GM18870 (cell line): ENCODE data around the gene ERMN.
A peak's percentile ranks its signal among the peaks of the same experiment; 100 is the strongest.
"Not testable (repeated sequence)": the region's sequence is repeated elsewhere in the genome, so short reads cannot be mapped to it uniquely, and the experiment has no call there.

Source experiments
- ATAC-seq: cut with Tn5 transposase; IDR thresholded peaks from one replicate; pipeline ENCODE4 v1.9.1; 2021; ENCODE audit warnings: moderate library complexity; ENCODE audit not compliant: unreplicated experiment

ERMN gene

DNA sequence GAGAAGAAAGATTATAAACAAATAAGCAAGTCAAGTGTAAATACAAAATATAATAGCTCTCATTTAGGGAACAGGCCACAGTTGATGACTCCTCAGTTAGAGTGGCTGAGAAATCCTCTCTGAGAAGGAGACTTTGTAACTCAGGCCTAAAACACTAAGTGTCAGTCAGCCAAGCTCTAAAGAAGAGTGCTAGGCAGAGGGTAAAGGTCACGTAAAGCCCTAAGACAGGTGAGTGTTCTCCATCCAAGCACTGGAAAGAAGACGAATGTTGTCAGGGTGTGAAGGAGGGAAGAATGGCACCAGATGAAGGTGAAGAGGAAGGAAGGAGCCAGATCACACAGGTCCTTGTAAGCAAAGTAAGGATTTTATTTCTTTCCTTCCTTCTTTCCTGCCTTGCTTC is 24.3 kb downstream of the ERMN start:
- no peak for ATAC-seq

DNA sequence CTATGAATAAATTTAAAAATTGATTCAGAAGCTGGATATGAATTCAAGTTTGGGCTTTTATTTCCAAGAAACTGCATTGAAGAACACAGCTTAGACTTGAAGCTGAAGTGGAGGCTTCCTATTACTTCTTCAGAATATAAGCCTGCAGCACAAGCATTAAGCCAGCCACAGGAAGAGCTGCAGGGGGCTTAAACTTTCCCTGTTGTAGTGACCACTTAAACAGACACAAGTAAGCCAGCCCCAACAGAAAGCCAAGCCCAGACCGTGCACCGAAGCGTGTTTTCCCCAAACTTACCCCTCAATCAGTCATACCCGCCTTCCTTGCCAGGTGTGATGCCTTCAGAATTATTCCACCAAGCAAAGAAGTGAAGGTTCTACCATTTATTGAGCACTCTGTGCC is 28.7 kb downstream of the ERMN start:
- no peak for ATAC-seq

DNA sequence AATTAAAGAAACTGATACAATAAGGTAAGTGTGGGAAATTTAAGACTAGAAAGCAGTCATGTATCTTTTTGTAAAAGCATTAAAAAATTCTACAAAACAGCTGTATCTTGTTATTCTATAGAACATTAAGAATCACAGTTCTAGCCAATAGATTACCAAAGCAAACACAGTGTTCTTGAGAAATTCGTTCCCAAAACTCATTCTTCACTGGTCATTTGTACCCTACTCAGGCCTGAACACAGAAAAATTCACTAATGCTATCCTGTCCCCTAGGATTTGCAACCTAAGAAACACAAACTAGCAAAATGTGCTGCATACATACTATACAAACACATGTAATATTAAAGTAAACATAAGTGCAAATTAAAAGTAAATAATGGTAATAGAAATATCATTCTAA is 29.1 kb downstream of the ERMN start:
- no peak for ATAC-seq

DNA sequence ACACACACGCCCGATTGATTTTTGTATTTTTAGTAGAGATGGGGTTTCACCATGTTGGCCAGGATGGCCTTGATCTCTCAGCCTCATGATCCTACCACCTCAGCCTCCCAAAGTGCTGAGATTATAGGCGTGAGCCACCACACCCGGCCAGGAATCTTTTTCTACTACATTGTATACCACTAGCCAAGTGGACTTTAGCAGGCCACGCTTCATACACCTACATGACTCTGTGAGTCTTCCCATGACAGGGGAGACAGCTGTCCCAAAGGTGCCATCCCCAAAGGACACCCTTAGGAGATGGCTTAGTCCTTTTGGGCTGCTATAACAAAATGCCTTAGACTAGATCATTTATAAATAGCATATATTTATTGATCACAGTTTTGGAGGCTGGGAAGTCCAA is 32.8 kb downstream of the ERMN start:
- no peak for ATAC-seq

DNA sequence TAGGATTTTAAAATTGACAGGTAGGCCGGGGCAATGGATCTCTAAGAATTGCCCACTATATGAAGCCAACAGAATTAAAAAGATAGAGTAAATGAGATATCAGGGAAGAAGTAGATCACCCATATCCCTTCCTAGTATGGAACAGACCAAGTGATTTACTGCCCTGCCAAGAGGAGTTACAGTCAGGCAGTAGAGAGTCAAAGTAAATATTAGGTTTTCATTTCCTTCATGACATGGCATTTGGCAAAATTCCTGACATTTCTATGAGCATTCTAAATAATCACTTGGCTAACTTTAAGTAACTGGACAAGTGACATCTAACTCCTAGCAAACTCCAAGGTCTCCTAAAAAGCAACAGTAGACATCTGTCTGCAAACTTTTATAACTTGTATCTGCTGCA is 34.6 kb downstream of the ERMN start:
- no peak for ATAC-seq

DNA sequence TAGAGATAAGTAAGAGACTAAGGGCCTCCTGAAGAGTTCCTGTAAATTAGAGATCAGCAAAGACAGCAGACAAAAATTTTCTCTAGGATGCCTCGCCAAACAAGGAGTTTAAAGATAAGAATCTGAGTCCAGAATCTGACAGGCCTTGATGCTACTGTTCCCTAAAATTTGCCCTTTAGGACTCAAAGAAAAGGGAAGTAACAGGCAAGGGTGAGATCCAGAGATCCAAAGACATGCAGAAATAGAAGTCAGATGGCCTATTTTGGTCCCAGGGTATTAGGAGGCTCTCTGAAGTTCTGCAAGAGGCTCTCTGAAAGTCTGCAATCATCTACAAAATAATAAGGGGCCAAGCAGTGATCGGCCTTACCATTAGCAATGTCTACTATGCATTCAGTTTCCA is 35.1 kb downstream of the ERMN start:
- ATAC-seq, result no peak

DNA sequence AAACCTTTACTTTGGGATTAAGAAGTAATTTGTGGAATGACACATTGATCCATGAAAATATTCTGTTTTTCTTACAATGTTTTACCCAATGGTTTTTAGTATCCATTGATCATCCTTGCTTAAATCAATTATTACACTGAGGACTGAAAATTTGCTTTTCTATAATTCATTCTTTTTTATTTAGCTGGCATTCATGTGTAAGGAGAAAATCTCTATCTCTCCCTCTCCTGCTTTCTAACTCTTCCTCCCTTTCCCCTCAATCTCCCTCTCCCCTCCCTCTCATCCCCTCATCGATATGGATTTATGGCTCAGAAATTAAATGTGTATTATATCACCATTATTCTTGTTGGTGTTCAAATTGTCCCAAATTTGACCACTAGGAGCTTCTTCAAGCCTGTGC is 38.5 kb downstream of the ERMN start:
- no peak for ATAC-seq

DNA sequence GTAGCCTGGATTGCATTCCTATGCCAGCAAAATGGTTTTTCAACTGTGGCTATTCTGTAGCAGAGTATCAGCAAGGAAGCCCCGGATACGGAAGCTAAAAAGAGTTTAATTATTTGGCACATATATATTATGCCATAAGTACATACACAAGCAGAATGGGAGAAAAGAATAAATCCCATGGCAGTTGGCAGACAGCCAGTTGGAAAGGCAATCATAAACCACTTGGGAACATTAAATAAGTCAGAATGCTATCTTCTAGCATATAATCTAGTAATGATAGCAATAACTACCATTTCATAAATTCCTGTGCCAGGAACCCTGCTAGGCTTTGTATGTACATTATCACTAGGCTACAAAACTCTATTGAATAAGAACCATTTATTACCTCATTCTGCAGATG is 42.2 kb downstream of the ERMN start:
- ATAC-seq, result no peak

DNA sequence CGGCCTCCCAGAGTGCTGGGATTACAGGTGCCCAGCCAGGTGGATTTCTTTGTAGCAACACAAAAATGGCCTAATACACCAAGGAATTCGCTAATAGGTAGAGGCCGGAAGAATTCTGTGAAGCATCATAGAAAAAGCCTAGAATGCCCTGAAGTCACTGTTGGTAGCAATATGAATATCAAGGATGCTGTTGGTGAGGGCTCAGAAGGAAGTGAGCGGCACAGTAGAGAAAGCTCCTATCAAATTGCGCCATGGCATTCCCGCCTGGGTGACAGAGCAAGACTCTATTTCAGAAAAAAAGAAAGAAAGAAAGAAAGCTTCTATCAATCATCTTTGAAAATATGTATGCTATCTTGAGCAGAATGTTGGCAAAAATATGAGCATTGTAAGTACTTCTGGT is 44.3 kb downstream of the ERMN start:
- no peak for ATAC-seq

DNA sequence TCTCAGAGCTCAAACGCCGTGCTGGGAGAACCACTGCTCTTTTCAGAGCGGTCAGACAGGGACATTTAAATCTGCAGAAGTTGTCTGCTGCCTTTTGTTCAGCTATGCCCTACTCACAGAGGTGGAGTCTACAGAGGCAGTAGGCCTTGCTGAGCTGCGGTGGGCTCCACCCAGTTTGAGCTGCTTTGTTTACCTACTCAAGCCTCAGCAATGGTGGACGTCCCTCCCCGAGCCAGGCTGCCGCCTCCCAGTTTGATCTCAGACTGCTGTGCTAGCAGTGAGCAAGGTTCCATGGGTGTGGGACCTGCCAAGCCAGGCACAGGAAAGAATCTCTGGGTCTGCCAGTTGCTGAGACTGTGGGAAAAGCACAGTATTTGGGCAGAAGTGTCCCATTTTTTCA is 46.3 kb downstream of the ERMN start:
- not testable (repeated sequence) for ATAC-seq

DNA sequence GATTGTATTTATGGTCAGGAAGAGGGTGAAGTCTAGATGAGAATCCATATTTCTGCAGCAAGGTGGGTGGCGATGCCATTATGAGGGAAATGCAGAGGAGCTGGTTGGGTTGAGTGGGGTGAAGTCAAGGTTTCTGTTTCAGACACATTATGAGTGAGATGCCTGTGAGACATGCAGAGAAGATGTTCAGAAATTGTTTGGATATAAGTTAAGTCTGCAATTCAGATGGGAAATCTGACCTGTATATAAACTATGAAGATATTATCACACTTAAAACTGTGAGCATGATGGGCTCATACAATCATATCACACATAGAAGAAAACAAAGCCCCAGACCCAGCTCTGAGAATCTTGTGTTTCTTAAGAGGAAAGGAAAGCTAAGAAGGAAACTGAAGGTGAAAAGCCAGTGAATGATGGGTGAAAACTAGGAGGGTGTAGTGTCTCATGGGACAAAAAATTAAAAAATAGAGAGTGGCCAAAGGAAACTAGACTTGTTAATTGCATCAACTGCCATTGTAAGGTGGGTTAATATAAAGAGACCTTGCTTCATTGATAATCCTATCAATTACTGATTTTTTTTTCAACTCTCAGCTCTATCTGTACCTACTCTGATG is 53.9 kb downstream of the ERMN start:
- no peak for ATAC-seq

DNA sequence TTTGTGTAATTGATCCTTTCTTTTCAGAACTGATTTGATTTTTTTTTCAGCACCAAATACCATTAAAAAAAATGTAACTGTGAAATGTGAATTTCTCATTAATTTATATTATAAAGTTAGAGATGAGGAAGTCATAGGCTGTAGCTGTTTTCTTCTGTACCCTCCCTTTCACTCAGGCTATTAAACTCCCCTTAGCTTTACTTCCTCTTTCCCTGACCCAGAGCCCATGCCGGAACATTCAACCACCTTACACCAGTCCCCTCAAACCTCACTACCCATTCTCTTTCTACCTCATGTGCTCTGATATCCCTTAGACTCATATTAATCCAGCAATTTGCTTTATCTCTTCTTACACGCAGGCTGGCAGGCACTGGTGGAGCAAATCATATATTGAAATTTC is 55.7 kb downstream of the ERMN start:
- ATAC-seq, result peak; percentile 58

DNA sequence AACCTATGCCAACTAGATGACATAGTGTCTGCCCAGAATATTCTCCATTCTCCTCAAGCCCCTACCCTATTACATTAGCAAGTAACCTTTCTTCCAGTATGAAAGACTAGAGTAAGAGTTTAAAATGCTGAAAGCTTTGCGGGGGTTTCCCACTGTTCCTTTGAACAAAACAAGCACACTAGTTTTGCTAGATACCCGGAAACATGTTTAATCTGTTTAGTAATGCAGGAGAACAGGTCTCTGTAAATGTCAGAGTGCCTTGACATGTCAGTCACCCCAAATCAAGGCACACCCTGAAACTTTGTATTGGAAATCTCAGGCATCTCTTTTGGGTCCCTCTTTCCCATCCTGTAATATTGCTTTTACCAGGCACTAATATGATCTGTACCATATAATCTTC is 56.6 kb downstream of the ERMN start:
- no peak for ATAC-seq
